Calu3 (cell line): ENCODE results near the gene TASP1. TPM values are rescaled to one million over a fixed set of nuclear protein-coding genes. Genes with fewer than 3 reads are reported as not detected.

Experiments
- BruUV-seq: library from RNA; stranded (reverse); fragments of 400-500 nt; replicated peaks from 2 replicates; lab custom pipeline; 2021; lab: Mats Ljungman, UMichigan
- CTCF ChIA-PET: fragments of 300-600 bp; sonication (Branson Sonifier 250); formaldehyde crosslinking; loops from one replicate; lab custom pipeline; 2022; ENCODE audit warnings: antibody characterized with exemption; lab: Charles Lee
- DNase-seq: peaks from one replicate; pipeline ENCODE4 v3.0.0; 2022
- H3K27ac Mint-ChIP-seq: one replicate; pipeline ENCODE4 v1.8.0; 2022; ENCODE audit warnings: mixed read lengths; ENCODE audit not compliant: unreplicated experiment
- H3K27me3 Mint-ChIP-seq: one replicate; pipeline ENCODE4 v1.8.0; 2022; ENCODE audit warnings: mixed read lengths; ENCODE audit not compliant: unreplicated experiment
- H3K36me3 Mint-ChIP-seq: one replicate; pipeline ENCODE4 v1.8.0; 2022; ENCODE audit warnings: mild to moderate bottlenecking, moderate library complexity, mixed read lengths; ENCODE audit not compliant: insufficient read depth, unreplicated experiment
- H3K4me1 Mint-ChIP-seq: one replicate; pipeline ENCODE4 v1.8.0; 2022; ENCODE audit warnings: mild to moderate bottlenecking, low read depth, mixed read lengths; ENCODE audit not compliant: unreplicated experiment
- H3K4me3 Mint-ChIP-seq: one replicate; pipeline ENCODE4 v1.8.0; 2022; ENCODE audit warnings: mild to moderate bottlenecking, low read depth, moderate library complexity, mixed read lengths; ENCODE audit not compliant: unreplicated experiment
- H3K9me3 Mint-ChIP-seq: one replicate; pipeline ENCODE4 v1.8.0; 2022; ENCODE audit warnings: low read depth, mixed read lengths; ENCODE audit not compliant: unreplicated experiment
- intact Hi-C: fragments of 100-400 bp; cut with micrococcal nuclease; formaldehyde crosslinking; loops from one replicate; pipeline ENCODE4 v1.10.0; 2022; ENCODE audit not compliant: unreplicated experiment
- total RNA-seq: library from RNA; stranded (reverse); gene quantifications from 2 replicates; pipeline ENCODE4 v1.2.3, GENCODE V29; 2022
- TF ChIP-seq, protein P1 (sequence below): fragments of 200-600 bp; IDR thresholded peaks from one replicate; pipeline ENCODE4 v1.8.0; 2022; ENCODE audit warnings: antibody characterized with exemption; ENCODE audit not compliant: unreplicated experiment

TASP1 gene
- total RNA-seq, 1 experiment from 2014 or later, result 20.0 TPM

- Mint-ChIP-seq H3K4me1 (no peaks in the 10 kb centered on the region), H3K4me3 (no peak overlapping the region), H3K9me3 (no peaks in the 10 kb centered on the region), H3K36me3 (no peaks in the 10 kb centered on the region), H3K27me3 (no peaks in the 10 kb centered on the region), H3K27ac (no peak overlapping the region)
- CTCF ChIA-PET, result no interaction called here
- DNase-seq, result no peak
- TF ChIP-seq, protein P1, sequence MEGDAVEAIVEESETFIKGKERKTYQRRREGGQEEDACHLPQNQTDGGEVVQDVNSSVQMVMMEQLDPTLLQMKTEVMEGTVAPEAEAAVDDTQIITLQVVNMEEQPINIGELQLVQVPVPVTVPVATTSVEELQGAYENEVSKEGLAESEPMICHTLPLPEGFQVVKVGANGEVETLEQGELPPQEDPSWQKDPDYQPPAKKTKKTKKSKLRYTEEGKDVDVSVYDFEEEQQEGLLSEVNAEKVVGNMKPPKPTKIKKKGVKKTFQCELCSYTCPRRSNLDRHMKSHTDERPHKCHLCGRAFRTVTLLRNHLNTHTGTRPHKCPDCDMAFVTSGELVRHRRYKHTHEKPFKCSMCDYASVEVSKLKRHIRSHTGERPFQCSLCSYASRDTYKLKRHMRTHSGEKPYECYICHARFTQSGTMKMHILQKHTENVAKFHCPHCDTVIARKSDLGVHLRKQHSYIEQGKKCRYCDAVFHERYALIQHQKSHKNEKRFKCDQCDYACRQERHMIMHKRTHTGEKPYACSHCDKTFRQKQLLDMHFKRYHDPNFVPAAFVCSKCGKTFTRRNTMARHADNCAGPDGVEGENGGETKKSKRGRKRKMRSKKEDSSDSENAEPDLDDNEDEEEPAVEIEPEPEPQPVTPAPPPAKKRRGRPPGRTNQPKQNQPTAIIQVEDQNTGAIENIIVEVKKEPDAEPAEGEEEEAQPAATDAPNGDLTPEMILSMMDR, result no peak
- no TSS peak for BruUV-seq
- intact Hi-C loops, result no loop called here
These were observed 123.4 kb downstream of the TASP1 start for GRCh38 chr20:13515291-13515690.

DNA sequence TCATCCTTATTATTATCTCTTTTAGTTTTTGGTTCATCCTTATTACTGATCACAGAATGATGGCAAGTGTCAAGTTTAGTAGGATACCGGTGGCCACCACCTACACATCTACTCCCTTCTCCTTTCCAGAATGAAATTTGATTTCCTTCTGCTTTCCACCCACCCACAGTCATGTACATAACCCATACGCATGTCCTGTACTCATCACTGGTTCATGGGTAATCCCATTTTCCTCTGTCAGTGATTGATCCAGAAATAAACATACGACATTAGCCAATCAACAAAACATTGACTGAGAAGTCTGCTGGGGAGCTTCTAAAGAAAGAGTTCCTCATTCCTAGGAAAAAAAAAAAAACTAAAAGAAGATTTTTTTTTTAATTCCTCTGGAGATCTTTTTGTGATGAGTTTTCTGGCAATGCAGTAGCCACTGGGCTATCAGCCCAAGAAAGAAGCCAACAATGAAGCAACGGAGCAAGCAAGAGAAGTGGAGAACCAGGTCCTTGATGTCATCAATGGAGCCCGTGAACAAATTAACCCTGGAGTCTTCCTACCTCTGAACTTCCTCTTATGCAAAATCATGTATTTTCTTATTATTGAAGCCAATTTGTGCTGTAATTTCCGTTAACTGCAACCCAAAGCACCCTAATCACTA lies 127.8 kb downstream of the TASP1 start:
- H3K36me3 Mint-ChIP-seq, result no peaks in the 10 kb centered on the region
- BruUV-seq, result no TSS peak
- CTCF ChIA-PET, result no interaction called here
- no peaks in the 10 kb centered on the region for H3K9me3 Mint-ChIP-seq
- H3K27ac Mint-ChIP-seq, result no peak overlapping the region
- DNase-seq, result no peak
- TF ChIP-seq, protein P1, result no peak
- intact Hi-C loops, result no loop called here
- H3K4me1 Mint-ChIP-seq, result no peaks in the 10 kb centered on the region
- H3K4me3 Mint-ChIP-seq, result no peak overlapping the region
- H3K27me3 Mint-ChIP-seq, result no peaks in the 10 kb centered on the region

GRCh38 chr20:13507646-13508045 lies 131.1 kb downstream of the TASP1 start:
- TF ChIP-seq, protein P1, result no peak
- no peaks in the 10 kb centered on the region for H3K4me1 Mint-ChIP-seq
- CTCF ChIA-PET, result no interaction called here
- intact Hi-C loops, result no loop called here
- DNase-seq, result no peak
- no peak overlapping the region for H3K4me3 Mint-ChIP-seq
- no TSS peak for BruUV-seq
- no peaks in the 10 kb centered on the region for H3K27me3 Mint-ChIP-seq
- H3K36me3 Mint-ChIP-seq, result no peaks in the 10 kb centered on the region
- H3K9me3 Mint-ChIP-seq, result peaks cover 3% of the 10 kb centered on the region
- H3K27ac Mint-ChIP-seq, result no peak overlapping the region

GRCh38 chr20:13501500-13501899 lies 137.2 kb downstream of the TASP1 start:
- no TSS peak for BruUV-seq
- CTCF ChIA-PET, result no interaction called here
- intact Hi-C loops, result no loop called here

More at GRCh38 chr20:13501500-13501899, 137.2 kb downstream of the TASP1 start:
- H3K27me3 Mint-ChIP-seq, result no peaks in the 10 kb centered on the region
- H3K27ac Mint-ChIP-seq, result no peak overlapping the region
- no peaks in the 10 kb centered on the region for H3K4me1 Mint-ChIP-seq
- no peak for DNase-seq
- peaks cover 5% of the 10 kb centered on the region for H3K36me3 Mint-ChIP-seq
- TF ChIP-seq, protein P1, result no peak
- no peak overlapping the region for H3K4me3 Mint-ChIP-seq
- peaks cover 7% of the 10 kb centered on the region for H3K9me3 Mint-ChIP-seq
